HG02571 (cell line): ENCODE measurements around the gene HDDC3.
A peak's percentile ranks its signal among the peaks of the same experiment; 100 is the strongest.

Source experiments
- ATAC-seq: cut with Tn5 transposase; IDR thresholded peaks from one replicate; pipeline ENCODE4 v1.9.1; 2021; ENCODE audit warnings: mild to moderate bottlenecking, moderate library complexity; ENCODE audit not compliant: unreplicated experiment

HDDC3 gene

GRCh38 chr15:90953947-90954711 is 21.8 kb upstream of the HDDC3 start:
- no peak for ATAC-seq

- ATAC-seq: no peak
Measured at GRCh38 chr15:90952901-90953677, 20.7 kb upstream of the HDDC3 start.

- no peak for ATAC-seq
Measured at GRCh38 chr15:90950676-90951075, 18.3 kb upstream of the HDDC3 start.

GRCh38 chr15:90949979-90950675 is 17.8 kb upstream of the HDDC3 start:
- ATAC-seq: no peak

- ATAC-seq: no peak
Measured at GRCh38 chr15:90948506-90948905, 16.2 kb upstream of the HDDC3 start.

GRCh38 chr15:90947577-90948357 is 15.4 kb upstream of the HDDC3 start:
- no peak for ATAC-seq

GRCh38 chr15:90946941-90947576 is 14.7 kb upstream of the HDDC3 start:
- ATAC-seq: no peak

GRCh38 chr15:90946538-90946937 is 14.2 kb upstream of the HDDC3 start:
- ATAC-seq: no peak

- ATAC-seq: no peak
Measured at GRCh38 chr15:90945091-90945490, 12.7 kb upstream of the HDDC3 start.

GRCh38 chr15:90942354-90943120 is 10.2 kb upstream of the HDDC3 start:
- ATAC-seq: no peak

GRCh38 chr15:90941038-90941437 is 8.7 kb upstream of the HDDC3 start:
- no peak for ATAC-seq

- ATAC-seq: no peak
Measured at GRCh38 chr15:90939756-90940155, 7.4 kb upstream of the HDDC3 start.

GRCh38 chr15:90938261-90938660 is 5.9 kb upstream of the HDDC3 start:
- ATAC-seq: no peak

- ATAC-seq: no peak
Measured at GRCh38 chr15:90936823-90937222, 4.5 kb upstream of the HDDC3 start.

GRCh38 chr15:90934949-90935751 is 2.8 kb upstream of the HDDC3 start, which contains the start of gene UNC45A:
TSS of gene UNC45A (plus strand) at chr15:90935285. CDS start at chr15:90935325, 40 bp downstream.
- peak; percentile 58 for ATAC-seq

- ATAC-seq: no peak
Measured at GRCh38 chr15:90934256-90934948, 2.1 kb upstream of the HDDC3 start.

GRCh38 chr15:90933301-90933700 is 952 bp upstream of the HDDC3 start:
- no peak for ATAC-seq

GRCh38 chr15:90932660-90932991 is 277 bp upstream of the HDDC3 start:
- no peak for ATAC-seq

GRCh38 chr15:90931575-90931827 is 848 bp downstream of the HDDC3 start:
- no peak for ATAC-seq
